ENCODE results near the gene GLB1L2. TPM values are rescaled to one million over a fixed set of nuclear protein-coding genes. Genes with fewer than 3 reads are reported as not detected.
A peak's percentile ranks its signal among the peaks of the same experiment; 100 is the strongest.

GLB1L2 gene
- total RNA-seq, 1 donor from 2014 or later, result 1.8 TPM

GRCh38 chr11:134347441-134347840, 15.7 kb downstream of the GLB1L2 start:
- no peak for DNase-seq

DNA sequence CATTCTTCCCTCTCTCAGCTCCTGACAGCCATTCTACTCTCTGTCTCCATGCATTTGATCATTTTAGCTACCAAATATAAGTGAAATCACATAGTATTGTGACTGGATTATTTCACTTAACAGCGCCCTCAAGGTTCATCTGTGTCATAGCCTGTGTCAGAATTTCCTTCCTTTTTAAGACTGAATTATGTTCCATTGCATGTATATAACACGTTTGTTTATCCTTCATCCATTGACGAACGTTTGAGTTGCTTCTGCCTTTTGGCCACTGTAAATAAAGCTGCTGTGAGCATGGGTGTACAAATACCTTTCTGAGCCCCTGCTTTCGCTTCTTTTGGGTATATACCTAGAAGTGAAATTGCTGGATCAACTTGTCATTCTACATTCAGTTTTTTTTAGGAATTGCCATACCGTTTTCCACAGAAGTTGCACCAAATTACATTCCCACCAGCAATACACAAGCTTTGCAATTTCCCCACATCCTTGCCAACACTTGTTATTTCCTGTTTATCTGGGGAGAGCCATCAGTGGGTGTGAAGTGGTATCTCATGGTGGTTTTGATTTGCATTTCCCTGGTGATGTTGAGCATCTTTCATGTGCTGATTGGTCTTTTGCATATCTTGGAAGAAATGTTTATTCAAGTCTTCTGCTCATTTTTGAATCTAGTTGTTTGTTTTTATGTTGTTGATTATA, 17.5 kb downstream of the GLB1L2 start:
- DNase-seq, result no peak

- no peak for DNase-seq
Observed at GRCh38 chr11:134349802-134350355, 18.1 kb downstream of the GLB1L2 start.

DNA sequence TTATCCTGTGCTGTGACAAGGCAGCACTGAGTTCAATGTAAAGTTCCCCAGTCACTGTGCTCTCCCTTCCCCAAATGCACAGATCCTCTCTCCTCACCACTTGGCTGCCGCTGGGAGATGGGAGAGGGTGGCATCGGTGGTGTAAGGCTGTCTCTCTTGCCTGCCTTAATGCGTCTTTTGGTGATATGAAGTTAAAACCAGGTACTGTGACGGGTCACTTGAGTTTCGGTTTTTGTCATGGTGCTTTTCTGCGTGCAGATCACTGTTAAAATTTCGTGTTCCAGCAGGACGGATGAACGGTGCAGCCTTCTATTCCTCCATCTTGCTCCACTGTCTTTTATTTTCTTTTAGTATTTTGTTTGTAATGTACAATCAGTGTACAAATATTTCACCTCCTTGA, 18.6 kb downstream of the GLB1L2 start:
- DNase-seq, result no peak

GRCh38 chr11:134352111-134352510, 20.3 kb downstream of the GLB1L2 start:
- no peak for DNase-seq

- DNase-seq, result no peak
Observed at GRCh38 chr11:134355136-134355535, 23.3 kb downstream of the GLB1L2 start.

GRCh38 chr11:134355656-134356055, 23.9 kb downstream of the GLB1L2 start:
- DNase-seq, result no peak

DNA sequence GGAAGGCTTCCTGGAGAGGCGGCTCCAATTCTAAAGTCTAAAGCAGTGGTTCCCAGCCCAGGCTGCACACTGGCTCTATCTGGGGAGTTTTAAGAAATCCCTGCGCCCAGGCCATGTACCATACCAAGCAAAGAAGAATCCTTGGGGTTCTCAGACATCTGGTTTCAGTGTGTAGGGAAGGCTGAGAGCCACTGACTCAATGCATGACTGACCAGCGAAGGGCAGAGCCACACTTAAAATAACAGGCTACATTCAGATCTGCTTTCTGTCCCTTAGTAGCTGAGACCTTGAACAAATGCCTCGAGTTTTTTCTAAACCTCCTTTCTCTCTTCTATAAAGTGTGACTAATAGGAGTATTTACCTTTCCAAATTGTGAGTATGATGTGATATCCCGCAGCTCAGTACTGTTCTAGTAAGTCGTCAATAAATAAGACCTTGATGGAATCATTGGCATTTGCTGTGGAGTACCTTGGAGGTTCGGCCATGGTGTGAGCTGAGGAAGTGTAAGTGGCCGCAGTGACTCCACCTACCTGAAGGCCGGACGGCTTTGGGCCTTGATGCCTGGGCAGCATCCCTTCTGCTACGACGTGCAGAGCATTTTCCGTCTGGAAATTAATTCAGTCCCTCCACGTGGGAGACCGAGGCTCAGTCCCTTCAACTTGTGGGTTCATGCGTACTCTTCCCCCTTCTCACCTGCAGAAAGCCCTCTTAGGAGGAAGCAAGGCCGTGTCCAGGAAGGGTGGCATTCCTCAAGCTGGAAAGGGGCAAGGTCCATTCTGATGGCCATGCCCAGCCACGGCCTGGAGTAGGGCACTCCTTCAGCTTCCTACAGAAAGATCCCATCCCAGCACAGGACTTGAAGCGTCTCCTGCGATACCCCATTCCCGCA, 25.1 kb downstream of the GLB1L2 start:
- DNase-seq, result no peak

DNA sequence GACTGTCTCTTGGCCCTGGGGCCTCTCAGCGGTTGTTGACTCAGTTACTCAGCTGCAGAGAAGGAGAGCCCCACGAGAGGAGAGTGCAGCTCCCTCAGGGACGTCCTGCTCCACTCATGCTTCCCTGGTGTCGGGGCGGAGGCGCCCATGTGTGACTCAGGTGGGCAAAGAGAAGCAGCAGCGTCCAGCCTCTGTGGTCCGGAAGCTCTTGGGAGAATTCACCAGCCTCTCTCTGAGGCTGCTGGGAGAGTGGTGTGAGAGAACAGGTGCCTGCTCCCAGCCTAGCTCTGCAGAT, 25.7 kb downstream of the GLB1L2 start:
- no peak for DNase-seq

DNA sequence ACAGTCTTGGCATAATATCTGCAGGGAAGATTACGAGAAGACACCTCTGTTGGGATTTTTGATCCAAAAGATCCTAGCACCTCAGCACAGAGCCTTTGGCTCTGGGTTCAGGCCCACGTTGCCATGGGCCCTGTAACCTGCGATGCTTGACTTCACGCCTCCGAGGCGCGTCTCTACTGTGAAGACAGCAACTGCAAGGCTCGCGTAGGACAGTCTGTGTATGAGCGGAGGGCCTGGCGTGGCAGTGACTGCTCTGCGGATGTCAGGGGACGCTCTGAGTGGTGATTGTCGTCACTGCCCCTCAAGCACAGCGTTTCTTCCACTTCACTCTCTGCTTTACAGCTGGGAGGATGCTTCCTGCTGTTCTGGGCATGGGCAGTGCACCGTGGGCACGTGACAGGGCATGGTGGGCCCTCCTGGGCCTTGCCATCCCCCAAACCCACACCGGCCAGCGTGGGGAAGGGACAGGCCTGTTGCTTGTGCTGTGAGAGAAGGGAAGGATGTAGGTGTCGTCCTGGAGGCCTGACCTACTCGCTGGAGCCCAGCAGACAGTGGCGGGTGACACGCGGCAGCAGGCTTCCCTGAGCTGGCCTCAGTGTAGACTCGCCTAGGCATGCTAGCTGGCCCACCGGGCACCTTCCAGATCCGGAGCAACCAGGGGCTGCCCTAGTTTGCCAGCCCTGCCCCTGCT, 26.5 kb downstream of the GLB1L2 start:
- DNase-seq, result no peak

GRCh38 chr11:134358856-134359490, 27.2 kb downstream of the GLB1L2 start:
- DNase-seq, result no peak

DNA sequence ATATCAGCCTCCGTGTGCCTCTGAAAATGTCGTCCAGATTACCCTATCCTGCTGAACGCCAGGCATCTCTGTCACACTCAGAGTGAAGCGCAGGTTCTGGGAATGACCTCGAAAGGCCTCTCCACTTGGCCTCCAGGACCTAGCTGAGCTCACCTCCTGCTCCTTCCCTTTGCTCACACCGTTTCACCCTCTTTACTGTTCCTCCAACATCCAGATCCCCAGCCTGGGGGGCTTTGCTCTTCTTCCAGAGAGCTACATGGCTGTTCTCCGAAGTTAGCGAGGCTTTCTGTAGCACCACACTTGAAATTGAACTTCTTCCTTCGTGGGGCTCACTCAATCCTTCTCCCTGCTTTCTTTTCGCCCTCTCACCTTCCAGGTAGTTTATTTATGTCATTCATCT, 27.9 kb downstream of the GLB1L2 start:
- no peak for DNase-seq

- DNase-seq, result peak; percentile 86
Observed at GRCh38 chr11:134360050-134360835, 28.5 kb downstream of the GLB1L2 start.

- no peak for DNase-seq
Observed at GRCh38 chr11:134361661-134362060, 29.9 kb downstream of the GLB1L2 start.

DNA sequence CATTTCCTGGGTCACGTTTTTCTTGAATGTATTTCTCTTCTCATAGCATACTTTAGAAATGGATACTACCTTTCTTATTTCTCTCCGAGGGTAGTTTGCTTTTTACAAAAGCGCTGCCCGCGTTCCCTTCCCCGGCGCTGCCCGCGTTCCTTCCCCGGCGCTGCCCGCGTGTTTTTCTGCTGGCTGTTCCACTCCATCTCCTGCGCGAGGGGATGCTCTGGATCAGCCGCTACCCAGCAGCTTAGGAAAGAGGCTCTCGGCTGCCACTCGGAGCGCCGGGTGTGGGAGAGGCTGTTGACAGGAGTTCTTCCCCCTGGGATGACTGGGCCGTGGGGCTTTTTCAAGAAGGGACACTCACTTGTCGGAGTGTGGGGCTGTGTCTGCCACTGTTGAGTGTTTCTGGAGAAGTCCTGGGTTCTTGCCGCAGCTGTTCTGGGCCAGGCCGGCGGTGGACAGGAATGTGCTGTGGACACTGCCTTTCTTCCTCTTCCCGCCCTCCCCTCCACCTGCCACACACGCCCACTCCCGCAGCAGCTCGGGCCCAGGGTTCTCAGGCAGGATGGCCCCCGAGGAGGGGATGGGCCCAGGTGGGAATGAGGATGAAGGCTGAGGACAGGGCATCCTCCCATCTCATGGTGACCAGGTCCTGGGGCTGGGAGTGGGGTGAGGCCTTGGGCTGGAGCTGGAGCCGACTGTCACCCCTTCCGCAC, 30.6 kb downstream of the GLB1L2 start:
- DNase-seq, result no peak

DNA sequence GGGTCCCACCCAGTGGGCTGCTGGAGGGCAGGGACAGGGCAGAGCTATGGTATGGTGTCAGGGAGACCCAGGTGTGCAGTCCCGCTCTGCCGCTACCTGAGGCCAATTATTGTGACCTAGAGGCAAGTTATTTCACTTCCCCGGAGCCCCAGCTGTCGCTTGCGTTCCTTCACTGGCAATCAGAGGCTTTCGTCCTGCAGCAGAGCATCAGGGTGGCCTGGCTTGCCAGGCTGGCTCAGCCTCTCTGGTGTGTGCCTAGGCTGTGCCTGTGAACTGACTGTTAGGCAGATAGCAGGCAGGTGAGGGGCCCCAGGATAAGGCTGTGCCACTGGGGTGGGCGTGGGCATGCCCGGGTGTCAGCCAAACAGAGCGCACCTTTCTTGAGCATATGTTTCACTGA, 31.4 kb downstream of the GLB1L2 start:
- DNase-seq, result no peak

GRCh38 chr11:134363592-134363991, 31.8 kb downstream of the GLB1L2 start:
- no peak for DNase-seq

GRCh38 chr11:134364261-134364660, 32.5 kb downstream of the GLB1L2 start:
- DNase-seq, result no peak

GRCh38 chr11:134365011-134365925, 33.5 kb downstream of the GLB1L2 start:
- no peak for DNase-seq

GRCh38 chr11:134366254-134366653, 34.5 kb downstream of the GLB1L2 start:
- no peak for DNase-seq
